ENCODE measurements around the gene PCNX1. TPM values are rescaled to one million over a fixed set of nuclear protein-coding genes. Genes with fewer than 3 reads are reported as not detected.

PCNX1 gene
- total and polyA plus RNA-seq, 9 of the 15 experiments (the other 6 are each of a cell fraction or from before 2014, with no cell fraction given) = 0.30 to 4.5 (median 2.3) TPM

DNA sequence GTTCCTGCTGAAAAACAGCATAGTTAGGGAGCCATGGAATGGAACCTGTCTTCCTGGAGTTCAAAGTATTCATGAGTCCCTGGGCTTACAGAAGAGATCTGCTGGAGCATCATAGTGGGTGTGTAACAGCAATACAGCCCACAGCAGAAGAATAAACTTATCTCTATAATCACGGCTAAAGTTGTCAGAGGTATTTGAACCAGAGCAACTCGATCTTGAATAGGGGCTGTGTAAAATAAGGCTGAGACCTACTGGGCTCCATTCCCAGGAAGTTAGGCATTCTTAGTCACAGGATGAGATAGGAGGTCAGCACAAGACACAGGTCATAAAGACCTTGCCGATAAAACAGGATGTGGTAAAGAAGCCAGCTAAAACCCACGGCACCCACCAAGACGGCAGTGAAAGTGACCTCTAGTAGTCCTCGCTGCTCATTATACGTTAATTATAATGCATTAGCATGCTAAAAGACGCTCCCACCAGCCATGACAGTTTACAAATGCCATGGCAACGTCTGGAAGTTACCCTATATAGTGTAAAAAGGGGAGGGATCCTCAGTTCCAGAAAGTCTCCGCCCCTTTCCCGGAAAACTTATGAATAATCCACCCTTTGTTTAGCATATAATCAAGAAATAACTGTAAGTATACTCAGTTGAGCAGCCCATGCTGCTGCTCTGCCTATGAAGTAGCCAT, 223.4 kb downstream of the PCNX1 start (continued):
- TF ChIP-seq RFX5 (IDR thresholded peaks at IDR 0.05; ENCODE audit: low read depth, low read length) = no peak

DNA sequence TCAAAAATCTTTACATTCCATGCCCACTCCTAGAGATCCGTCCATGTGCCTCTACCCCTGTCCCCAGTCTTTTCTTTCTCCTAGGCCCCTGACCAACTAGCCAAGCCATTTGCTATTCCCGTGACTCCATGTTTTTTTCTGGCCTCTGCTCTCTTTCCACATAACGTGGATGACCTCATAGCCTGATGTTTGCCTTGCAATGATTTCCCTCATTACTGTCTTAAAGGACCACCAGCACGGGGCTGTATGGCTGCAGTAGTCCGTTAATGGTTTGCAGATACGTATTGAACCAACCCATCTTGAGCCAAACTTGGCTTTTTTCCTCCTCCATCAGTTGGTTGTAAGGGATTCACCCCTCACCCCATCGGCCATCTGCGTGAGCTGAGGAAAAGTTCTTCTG, 226.0 kb downstream of the PCNX1 start:
- peaks cover 0 to 21% of the 10 kb centered on the region in 2 experiments; a peak in 4 of 5 replicates for H3K4me1 ChIP-seq (replicated peaks in 1 of 2; ENCODE audit: control insufficient read depth in 2 of 2, insufficient read depth in 2 of 2, low read length in 2 of 2)
- H3K9me3 ChIP-seq (replicated peaks; ENCODE audit: control insufficient read depth, insufficient read depth, low read depth, low read length) = no peaks in the 10 kb centered on the region
- DNase-seq (ENCODE audit: extremely low read depth in 1 of 4, low spot score in 3 of 4) (no peak), ATAC-seq (no peak), FAIRE-seq (no peak)
- H2AFZ ChIP-seq (ENCODE audit: low read depth, low read length) = no peak overlapping the region
- no peaks in the 10 kb centered on the region for H3K79me2 ChIP-seq (ENCODE audit: control insufficient read depth, insufficient read depth, low read length)
- no peak overlapping the region for H3K9ac ChIP-seq (ENCODE audit: insufficient read depth in 1 of 2, low read depth in 2 of 2, low read length in 2 of 2)
- no peaks in the 10 kb centered on the region for H3K36me3 ChIP-seq (ENCODE audit: control insufficient read depth, insufficient read depth, low read length)
- no peak overlapping the region for H3K4me3 ChIP-seq
- WGBS (ENCODE audit: insufficient coverage, low coverage, missing lambda C conversion rate) = 72% methylated on average over 7 of the region's 8 CpGs
- no peaks in the 10 kb centered on the region for H3K27me3 ChIP-seq (ENCODE audit: control insufficient read depth in 2 of 2, insufficient read depth in 2 of 2, low read length in 2 of 2)
- no peak overlapping the region for H3K4me2 ChIP-seq (ENCODE audit: insufficient read depth, low read length)
- in situ Hi-C loops (cut with MboI) = loop anchor here (5.0 kb wide), 1 partner anchor 619 kb away; no protein-coding TSS in a partner anchor
- no peaks in the 10 kb centered on the region for H3K9me1 ChIP-seq (ENCODE audit: control insufficient read depth, insufficient read depth, low read length)
- POLR2A ChIA-PET = no interaction called here
- CTCF ChIA-PET (ENCODE audit: low intra/inter-chr PET ratio) = no interaction called here
- no peak overlapping the region for H3K27ac ChIP-seq (ENCODE audit: extremely low read depth, low read depth, low read length)
- intact Hi-C loops (cut with micrococcal nuclease) = no loop called here
- BruUV-seq (replicated peaks) = no TSS peak
- no peaks in the 10 kb centered on the region for H4K20me1 ChIP-seq (replicated peaks; ENCODE audit: control insufficient read depth, insufficient read depth, low read length)
- TF ChIP-seq, protein P1, sequence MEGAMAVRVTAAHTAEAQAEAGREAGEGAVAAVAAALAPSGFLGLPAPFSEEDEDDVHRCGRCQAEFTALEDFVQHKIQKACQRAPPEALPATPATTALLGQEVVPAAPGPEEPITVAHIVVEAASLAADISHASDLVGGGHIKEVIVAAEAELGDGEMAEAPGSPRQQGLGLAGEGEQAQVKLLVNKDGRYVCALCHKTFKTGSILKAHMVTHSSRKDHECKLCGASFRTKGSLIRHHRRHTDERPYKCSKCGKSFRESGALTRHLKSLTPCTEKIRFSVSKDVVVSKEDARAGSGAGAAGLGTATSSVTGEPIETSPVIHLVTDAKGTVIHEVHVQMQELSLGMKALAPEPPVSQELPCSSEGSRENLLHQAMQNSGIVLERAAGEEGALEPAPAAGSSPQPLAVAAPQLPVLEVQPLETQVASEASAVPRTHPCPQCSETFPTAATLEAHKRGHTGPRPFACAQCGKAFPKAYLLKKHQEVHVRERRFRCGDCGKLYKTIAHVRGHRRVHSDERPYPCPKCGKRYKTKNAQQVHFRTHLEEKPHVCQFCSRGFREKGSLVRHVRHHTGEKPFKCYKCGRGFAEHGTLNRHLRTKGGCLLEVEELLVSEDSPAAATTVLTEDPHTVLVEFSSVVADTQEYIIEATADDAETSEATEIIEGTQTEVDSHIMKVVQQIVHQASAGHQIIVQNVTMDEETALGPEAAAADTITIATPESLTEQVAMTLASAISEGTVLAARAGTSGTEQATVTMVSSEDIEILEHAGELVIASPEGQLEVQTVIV (CRISPR knock-in tag; IDR thresholded peaks at IDR 0.05; ENCODE audit: borderline replicate concordance) = no peak
- TF ChIP-seq TCF3 (CRISPR knock-in tag; IDR thresholded peaks at IDR 0.05) (no peak), MEF2D (tag; conservative IDR thresholded peaks at IDR 0.05; ENCODE audit: low read depth) (no peak), ZNF76 (CRISPR knock-in tag; IDR thresholded peaks at IDR 0.05; ENCODE audit: borderline replicate concordance) (no peak), MBD2 (IDR thresholded peaks at IDR 0.05; ENCODE audit: borderline replicate concordance, low read depth) (no peak), JUND (IDR thresholded peaks at IDR 0.05; ENCODE audit: borderline replicate concordance, low read depth, low read length) (no peak), JUND (tag; IDR thresholded peaks at IDR 0.05; ENCODE audit: borderline replicate concordance, low read depth, low read length) (no peak), KHSRP (IDR thresholded peaks at IDR 0.05) (no peak), TEAD1 (CRISPR knock-in tag; IDR thresholded peaks at IDR 0.05) (no peak), LEF1 (IDR thresholded peaks at IDR 0.05) (no peak), PCBP1 (IDR thresholded peaks at IDR 0.05; ENCODE audit: low read depth, low read length, poor library complexity, severe bottlenecking) (no peak), NFXL1 (CRISPR knock-in tag; IDR thresholded peaks at IDR 0.05) (no peak), MCM7 (IDR thresholded peaks at IDR 0.05) (no peak), HNRNPLL (IDR thresholded peaks at IDR 0.05; ENCODE audit: low read depth, low read length, poor library complexity, severe bottlenecking) (no peak)
